HG03520 (cell line): ENCODE measurements around the gene RBM47.
"Not testable (repeated sequence)": the region's sequence is repeated elsewhere in the genome, so short reads cannot be mapped to it uniquely, and the experiment has no call there.

Source experiments
- ATAC-seq: cut with Tn5 transposase; IDR thresholded peaks from one replicate; pipeline ENCODE4 v1.9.1; 2021; ENCODE audit warnings: mild to moderate bottlenecking, moderate library complexity; ENCODE audit not compliant: unreplicated experiment

Gene RBM47

GRCh38 chr4:40564815-40565483 lies 64.7 kb downstream of the RBM47 start:
- no peak for ATAC-seq

- ATAC-seq: no peak
Measured at GRCh38 chr4:40564004-40564403, 65.7 kb downstream of the RBM47 start.

GRCh38 chr4:40563401-40563800 lies 66.3 kb downstream of the RBM47 start:
- ATAC-seq: no peak

GRCh38 chr4:40562681-40563080 lies 67.0 kb downstream of the RBM47 start:
- no peak for ATAC-seq

- no peak for ATAC-seq
Measured at GRCh38 chr4:40562208-40562607, 67.5 kb downstream of the RBM47 start.

- ATAC-seq: not testable (repeated sequence)
Measured at GRCh38 chr4:40561543-40562177, 68.0 kb downstream of the RBM47 start.

- ATAC-seq: peak; percentile 69
Measured at GRCh38 chr4:40559585-40560465, 69.8 kb downstream of the RBM47 start.

- ATAC-seq: no peak
Measured at GRCh38 chr4:40557736-40558135, 71.9 kb downstream of the RBM47 start.

GRCh38 chr4:40555176-40555900 lies 74.3 kb downstream of the RBM47 start:
- ATAC-seq: no peak

- ATAC-seq: not testable (repeated sequence)
Measured at GRCh38 chr4:40554641-40555040, 75.0 kb downstream of the RBM47 start.

- no peak for ATAC-seq
Measured at GRCh38 chr4:40553995-40554394, 75.7 kb downstream of the RBM47 start.

- ATAC-seq: no peak
Measured at GRCh38 chr4:40552536-40552935, 77.1 kb downstream of the RBM47 start.

GRCh38 chr4:40551568-40552136 lies 78.0 kb downstream of the RBM47 start:
- not testable (repeated sequence) for ATAC-seq

GRCh38 chr4:40550948-40551462 lies 78.7 kb downstream of the RBM47 start:
- peak; percentile 62 for ATAC-seq

- ATAC-seq: no peak
Measured at GRCh38 chr4:40550196-40550595, 79.5 kb downstream of the RBM47 start.

GRCh38 chr4:40548256-40548655 lies 81.4 kb downstream of the RBM47 start:
- no peak for ATAC-seq

GRCh38 chr4:40547789-40548132 lies 81.9 kb downstream of the RBM47 start:
- no peak for ATAC-seq

GRCh38 chr4:40546969-40547788 lies 82.5 kb downstream of the RBM47 start:
- ATAC-seq: no peak

GRCh38 chr4:40546506-40546905 lies 83.2 kb downstream of the RBM47 start:
- no peak for ATAC-seq

- ATAC-seq: not testable (repeated sequence)
Measured at GRCh38 chr4:40545487-40545886, 84.2 kb downstream of the RBM47 start.
